Panc1 (cell line): ENCODE data around the gene SLC38A4.

ENCODE experiments used
- POLR2AphosphoS5 ChIP-seq: IDR thresholded peaks from 2 replicates; pipeline ENCODE4 v1.6.1; 2012; ENCODE audit warnings: mild to moderate bottlenecking, low read depth, low read length, moderate library complexity
- SIN3A ChIP-seq: IDR thresholded peaks from 2 replicates; pipeline ENCODE4 v1.6.1; 2012; ENCODE audit warnings: low read depth, mild to moderate bottlenecking, low read length, moderate library complexity, borderline replicate concordance; ENCODE audit not compliant: insufficient read depth
- TF ChIP-seq, protein P1 (sequence below), 2 experiments: IDR thresholded peaks; 2 replicates each; pipeline ENCODE4 v1.6.1; 2011 to 2012; ENCODE audit warnings: low read depth in 2 of 2, control low read depth in 1 of 2, low read length in 1 of 2, mild to moderate bottlenecking in 1 of 2, moderate library complexity in 1 of 2; ENCODE audit not compliant: insufficient read depth in 1 of 2
- TF ChIP-seq, protein P2 (sequence below): fragments of 450-650 bp; IDR thresholded peaks from 2 replicates; pipeline ENCODE4 v1.5.1; 2017; ENCODE audit warnings: mild to moderate bottlenecking

DNA sequence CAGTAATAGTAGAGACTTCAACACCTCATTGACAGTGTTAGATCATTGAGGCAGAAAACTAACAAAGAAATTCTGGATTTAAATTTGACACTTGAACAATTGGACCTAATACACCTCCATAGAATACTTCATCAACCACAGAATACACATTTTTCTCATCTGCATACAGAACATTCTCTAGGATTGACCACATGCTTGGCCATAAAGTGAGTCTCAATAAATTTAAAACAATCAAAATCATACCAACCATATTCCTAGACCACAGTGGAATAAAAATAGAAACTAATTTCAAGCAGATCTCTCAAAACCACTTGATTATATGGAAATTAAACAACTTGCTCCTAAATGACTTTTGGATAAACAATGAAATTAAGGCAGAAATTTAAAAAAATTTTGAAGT, 82.3 kb downstream of the SLC38A4 start:
- TF ChIP-seq, protein P1, sequence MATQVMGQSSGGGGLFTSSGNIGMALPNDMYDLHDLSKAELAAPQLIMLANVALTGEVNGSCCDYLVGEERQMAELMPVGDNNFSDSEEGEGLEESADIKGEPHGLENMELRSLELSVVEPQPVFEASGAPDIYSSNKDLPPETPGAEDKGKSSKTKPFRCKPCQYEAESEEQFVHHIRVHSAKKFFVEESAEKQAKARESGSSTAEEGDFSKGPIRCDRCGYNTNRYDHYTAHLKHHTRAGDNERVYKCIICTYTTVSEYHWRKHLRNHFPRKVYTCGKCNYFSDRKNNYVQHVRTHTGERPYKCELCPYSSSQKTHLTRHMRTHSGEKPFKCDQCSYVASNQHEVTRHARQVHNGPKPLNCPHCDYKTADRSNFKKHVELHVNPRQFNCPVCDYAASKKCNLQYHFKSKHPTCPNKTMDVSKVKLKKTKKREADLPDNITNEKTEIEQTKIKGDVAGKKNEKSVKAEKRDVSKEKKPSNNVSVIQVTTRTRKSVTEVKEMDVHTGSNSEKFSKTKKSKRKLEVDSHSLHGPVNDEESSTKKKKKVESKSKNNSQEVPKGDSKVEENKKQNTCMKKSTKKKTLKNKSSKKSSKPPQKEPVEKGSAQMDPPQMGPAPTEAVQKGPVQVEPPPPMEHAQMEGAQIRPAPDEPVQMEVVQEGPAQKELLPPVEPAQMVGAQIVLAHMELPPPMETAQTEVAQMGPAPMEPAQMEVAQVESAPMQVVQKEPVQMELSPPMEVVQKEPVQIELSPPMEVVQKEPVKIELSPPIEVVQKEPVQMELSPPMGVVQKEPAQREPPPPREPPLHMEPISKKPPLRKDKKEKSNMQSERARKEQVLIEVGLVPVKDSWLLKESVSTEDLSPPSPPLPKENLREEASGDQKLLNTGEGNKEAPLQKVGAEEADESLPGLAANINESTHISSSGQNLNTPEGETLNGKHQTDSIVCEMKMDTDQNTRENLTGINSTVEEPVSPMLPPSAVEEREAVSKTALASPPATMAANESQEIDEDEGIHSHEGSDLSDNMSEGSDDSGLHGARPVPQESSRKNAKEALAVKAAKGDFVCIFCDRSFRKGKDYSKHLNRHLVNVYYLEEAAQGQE (IDR thresholded peaks at IDR 0.05; ENCODE audit: insufficient read depth in 1 of 2, low read depth in 2 of 2, low read length in 1 of 2), result no peak
- TF ChIP-seq, protein P2, sequence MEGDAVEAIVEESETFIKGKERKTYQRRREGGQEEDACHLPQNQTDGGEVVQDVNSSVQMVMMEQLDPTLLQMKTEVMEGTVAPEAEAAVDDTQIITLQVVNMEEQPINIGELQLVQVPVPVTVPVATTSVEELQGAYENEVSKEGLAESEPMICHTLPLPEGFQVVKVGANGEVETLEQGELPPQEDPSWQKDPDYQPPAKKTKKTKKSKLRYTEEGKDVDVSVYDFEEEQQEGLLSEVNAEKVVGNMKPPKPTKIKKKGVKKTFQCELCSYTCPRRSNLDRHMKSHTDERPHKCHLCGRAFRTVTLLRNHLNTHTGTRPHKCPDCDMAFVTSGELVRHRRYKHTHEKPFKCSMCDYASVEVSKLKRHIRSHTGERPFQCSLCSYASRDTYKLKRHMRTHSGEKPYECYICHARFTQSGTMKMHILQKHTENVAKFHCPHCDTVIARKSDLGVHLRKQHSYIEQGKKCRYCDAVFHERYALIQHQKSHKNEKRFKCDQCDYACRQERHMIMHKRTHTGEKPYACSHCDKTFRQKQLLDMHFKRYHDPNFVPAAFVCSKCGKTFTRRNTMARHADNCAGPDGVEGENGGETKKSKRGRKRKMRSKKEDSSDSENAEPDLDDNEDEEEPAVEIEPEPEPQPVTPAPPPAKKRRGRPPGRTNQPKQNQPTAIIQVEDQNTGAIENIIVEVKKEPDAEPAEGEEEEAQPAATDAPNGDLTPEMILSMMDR, result no peak
- no peak for TF ChIP-seq SIN3A
- TF ChIP-seq POLR2AphosphoS5, result no peak
